ENCODE measurements around the gene TNPO1. TPM values are rescaled to one million over a fixed set of nuclear protein-coding genes. Genes with fewer than 3 reads are reported as not detected.
A peak's percentile ranks its signal among the peaks of the same experiment; 100 is the strongest.

The TNPO1 gene
- polyA plus RNA-seq, 2 of the 4 experiments (the other 2 are of a cell fraction), result 199 to 350 TPM

DNA sequence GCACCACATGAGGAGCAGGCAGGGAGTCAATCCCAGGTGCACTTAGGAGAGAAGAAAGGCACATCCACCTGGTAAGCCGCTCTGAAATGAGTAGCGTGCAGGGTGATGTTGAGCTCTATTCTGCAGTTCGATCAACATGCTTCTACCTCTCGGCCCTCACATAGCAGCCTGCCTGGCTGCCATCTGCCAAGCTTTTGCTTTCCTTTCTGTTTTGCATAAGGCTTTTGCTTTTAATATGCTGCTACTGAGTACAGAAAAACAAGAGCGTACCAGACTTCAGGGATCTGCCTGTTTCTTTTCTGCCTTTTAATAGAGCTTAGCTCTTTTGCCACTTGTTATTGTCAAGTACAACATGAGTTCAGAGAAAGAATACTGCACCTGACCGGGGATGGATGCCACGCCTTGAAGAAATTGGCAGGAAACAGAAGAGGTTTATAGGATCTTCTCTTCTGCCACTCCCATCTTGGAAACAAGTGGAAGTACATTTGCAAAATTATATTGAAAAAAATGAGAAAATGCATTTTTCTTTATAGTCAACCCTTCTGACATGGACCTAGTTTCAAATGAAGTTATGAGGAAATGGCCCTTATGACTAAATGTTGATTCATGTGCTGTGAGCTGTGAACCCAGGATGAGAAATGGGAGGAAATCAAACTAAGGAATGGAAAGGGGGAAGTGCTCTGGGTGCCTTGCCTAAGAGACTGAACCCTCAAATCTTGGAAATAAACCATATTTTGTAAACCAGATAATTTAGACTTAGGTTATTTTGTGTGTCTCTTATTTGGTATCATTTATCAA lies 135.4 kb downstream of the TNPO1 start:
- ChIA-PET POLR2A (interaction anchor here (1.2 kb wide), 1 partner anchor 264 kb away, joined by 3 read pairs; no protein-coding TSS in a partner anchor), CTCF (interaction anchor here (0.7 kb wide), 2 partner anchors 45 to 65 kb away, joined by 3 read pairs; no protein-coding TSS in a partner anchor)
- FAIRE-seq, result no peak
- ATAC-seq, result no peak
- H3K27ac ChIP-seq, result peak overlapping the region; percentile 60 to 71; a peak in 5 of 6 replicates
- no peak for TF ChIP-seq FOXS1 (CRISPR knock-in tag; IDR thresholded peaks at IDR 0.05)
- TF ChIP-seq ZFP36 (IDR thresholded peaks at IDR 0.05; ENCODE audit: borderline replicate concordance, partially characterized antibody), result no peak
- TF ChIP-seq POLR2A (IDR thresholded peaks at IDR 0.05; ENCODE audit: low read length), result no peak
- no peak for TF ChIP-seq CBX2 (IDR thresholded peaks at IDR 0.05; ENCODE audit: borderline replicate concordance, low read depth)
- no peak for TF ChIP-seq RFX5 (IDR thresholded peaks at IDR 0.05)
- peak; percentile 54; the same call in 1 of the 2 replicates for TF ChIP-seq JUNB (IDR thresholded peaks at IDR 0.05)
- TF ChIP-seq HOXA7 (CRISPR knock-in tag; IDR thresholded peaks at IDR 0.05), result no peak
- TF ChIP-seq FOSL2 (IDR thresholded peaks at IDR 0.05), result peak; percentile 33; the same call in 1 of the 2 replicates
- peak; percentile 61 for TF ChIP-seq FOSL2 (CRISPR knock-in tag; IDR thresholded peaks at IDR 0.05)
- peak; percentile 41 to 47 for DNase-seq (ENCODE audit: low read depth in 1 of 2, low spot score in 1 of 2)
- H3K4me3 ChIP-seq, result no peak overlapping the region
- no peaks in the 10 kb centered on the region for H3K9me3 ChIP-seq
- H3K4me1 ChIP-seq, result peaks cover 38% of the 10 kb centered on the region
- peak overlapping the region; percentile 55 for H3K4me2 ChIP-seq
- 74% methylated on average over 7 of the region's 7 CpGs for WGBS (ENCODE audit: missing lambda C conversion rate)

DNA sequence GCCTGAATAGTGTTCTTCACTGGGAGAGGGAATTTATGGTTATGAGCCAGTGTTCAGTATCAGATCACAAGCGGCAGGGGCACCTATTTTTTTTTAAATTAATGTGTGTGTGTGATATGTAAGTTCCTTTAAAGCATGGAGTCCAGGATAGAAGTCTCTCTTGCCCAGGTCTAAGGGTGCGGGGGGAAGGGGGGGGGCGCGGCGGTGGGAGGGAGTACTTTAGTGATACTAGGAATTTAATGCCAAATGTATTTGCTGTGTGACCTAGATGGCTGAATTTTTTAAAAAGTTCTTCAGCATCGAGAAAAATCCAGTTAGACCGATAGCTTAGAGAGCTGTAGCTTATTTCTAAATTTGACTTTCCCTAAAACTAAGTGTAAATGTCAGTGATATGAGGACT lies 137.9 kb downstream of the TNPO1 start:
- FAIRE-seq (no peak), ATAC-seq (no peak), DNase-seq (ENCODE audit: low read depth in 1 of 2, low spot score in 1 of 2) (no peak)
- CTCF ChIA-PET, result interaction anchor here (0.6 kb wide), 1 partner anchor 487 kb away, joined by 3 read pairs; no protein-coding TSS in a partner anchor
- H3K4me3 ChIP-seq, result no peak overlapping the region
- H3K4me1 ChIP-seq, result peaks cover 50% of the 10 kb centered on the region
- H3K4me2 ChIP-seq, result peak overlapping the region; percentile 94
- WGBS (ENCODE audit: missing lambda C conversion rate), result 91% methylated on average over 7 of the region's 7 CpGs
- peak overlapping the region; percentile 5 to 24; a peak in 4 of 6 replicates for H3K27ac ChIP-seq
- TF ChIP-seq ZNF302 (CRISPR knock-in tag; IDR thresholded peaks at IDR 0.05) (no peak), NPAS2 (CRISPR knock-in tag; IDR thresholded peaks at IDR 0.05; ENCODE audit: borderline replicate concordance) (no peak)
- H3K9me3 ChIP-seq, result no peaks in the 10 kb centered on the region
- POLR2A ChIA-PET, result interaction anchor here (1.8 kb wide), 1 partner anchor 262 kb away, joined by 9 read pairs; no protein-coding TSS in a partner anchor

GRCh38 chr5:72955143-72955767 lies 138.8 kb downstream of the TNPO1 start:
- Histone ChIP-seq H3K27ac (peak overlapping the region; percentile 96 to 97), H3K4me1 (peaks cover 50% of the 10 kb centered on the region), H3K4me2 (peak overlapping the region; percentile 94), H3K4me3 (peak overlapping the region; percentile 94), H3K9me3 (no peaks in the 10 kb centered on the region)
- DNase-seq (ENCODE audit: low read depth in 1 of 2, low spot score in 1 of 2) (no peak), FAIRE-seq (no peak), ATAC-seq (peak; percentile 63 to 71)
- CTCF ChIA-PET, result interaction anchor here (0.6 to 2.8 kb wide), 15 partner anchors 24 to 576 kb away, joined by 3 to 13 read pairs (median 3); no protein-coding TSS in a partner anchor
- 2% methylated on average over 32 of the region's 33 CpGs for WGBS (ENCODE audit: missing lambda C conversion rate)
- POLR2A ChIA-PET, result interaction anchor here (0.7 to 1.8 kb wide), 9 partner anchors 9 to 493 kb away, joined by 3 to 9 read pairs (median 3); partner anchors contain the start of gene FOXD1
- TF ChIP-seq HOXB5 (CRISPR knock-in tag; IDR thresholded peaks at IDR 0.05), result no peak
- TF ChIP-seq NR3C1 (IDR thresholded peaks at IDR 0.05), result no peak
- no peak for TF ChIP-seq EHF (CRISPR knock-in tag; IDR thresholded peaks at IDR 0.05)
- TF ChIP-seq JUNB (IDR thresholded peaks at IDR 0.05), result no peak
- TF ChIP-seq, protein P1, sequence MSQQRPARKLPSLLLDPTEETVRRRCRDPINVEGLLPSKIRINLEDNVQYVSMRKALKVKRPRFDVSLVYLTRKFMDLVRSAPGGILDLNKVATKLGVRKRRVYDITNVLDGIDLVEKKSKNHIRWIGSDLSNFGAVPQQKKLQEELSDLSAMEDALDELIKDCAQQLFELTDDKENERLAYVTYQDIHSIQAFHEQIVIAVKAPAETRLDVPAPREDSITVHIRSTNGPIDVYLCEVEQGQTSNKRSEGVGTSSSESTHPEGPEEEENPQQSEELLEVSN (IDR thresholded peaks at IDR 0.05; ENCODE audit: borderline replicate concordance, low read depth), result peak; percentile 73; the same call in 1 of the 2 replicates
- TF ChIP-seq HEYL (CRISPR knock-in tag; IDR thresholded peaks at IDR 0.05), result no peak
- TF ChIP-seq, protein P2, sequence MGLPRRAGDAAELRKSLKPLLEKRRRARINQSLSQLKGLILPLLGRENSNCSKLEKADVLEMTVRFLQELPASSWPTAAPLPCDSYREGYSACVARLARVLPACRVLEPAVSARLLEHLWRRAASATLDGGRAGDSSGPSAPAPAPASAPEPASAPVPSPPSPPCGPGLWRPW (IDR thresholded peaks at IDR 0.05), result no peak
- no peak for TF ChIP-seq EP300 (IDR thresholded peaks at IDR 0.05)
- TF ChIP-seq RARB (CRISPR knock-in tag; IDR thresholded peaks at IDR 0.05), result no peak
- no peak for TF ChIP-seq HOXA7 (CRISPR knock-in tag; IDR thresholded peaks at IDR 0.05)
- TF ChIP-seq, protein P3, sequence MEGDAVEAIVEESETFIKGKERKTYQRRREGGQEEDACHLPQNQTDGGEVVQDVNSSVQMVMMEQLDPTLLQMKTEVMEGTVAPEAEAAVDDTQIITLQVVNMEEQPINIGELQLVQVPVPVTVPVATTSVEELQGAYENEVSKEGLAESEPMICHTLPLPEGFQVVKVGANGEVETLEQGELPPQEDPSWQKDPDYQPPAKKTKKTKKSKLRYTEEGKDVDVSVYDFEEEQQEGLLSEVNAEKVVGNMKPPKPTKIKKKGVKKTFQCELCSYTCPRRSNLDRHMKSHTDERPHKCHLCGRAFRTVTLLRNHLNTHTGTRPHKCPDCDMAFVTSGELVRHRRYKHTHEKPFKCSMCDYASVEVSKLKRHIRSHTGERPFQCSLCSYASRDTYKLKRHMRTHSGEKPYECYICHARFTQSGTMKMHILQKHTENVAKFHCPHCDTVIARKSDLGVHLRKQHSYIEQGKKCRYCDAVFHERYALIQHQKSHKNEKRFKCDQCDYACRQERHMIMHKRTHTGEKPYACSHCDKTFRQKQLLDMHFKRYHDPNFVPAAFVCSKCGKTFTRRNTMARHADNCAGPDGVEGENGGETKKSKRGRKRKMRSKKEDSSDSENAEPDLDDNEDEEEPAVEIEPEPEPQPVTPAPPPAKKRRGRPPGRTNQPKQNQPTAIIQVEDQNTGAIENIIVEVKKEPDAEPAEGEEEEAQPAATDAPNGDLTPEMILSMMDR (IDR thresholded peaks at IDR 0.05), result no peak
- peak; percentile 48 for TF ChIP-seq CHD2 (IDR thresholded peaks at IDR 0.05; ENCODE audit: low read length, partially characterized antibody)
- no peak for TF ChIP-seq RAD21 (conservative IDR thresholded peaks at IDR 0.05 in 1 of 2, IDR thresholded peaks at IDR 0.05 in 1 of 2)
- TF ChIP-seq GATA3 (IDR thresholded peaks at IDR 0.05; ENCODE audit: borderline replicate concordance), result no peak
- no peak for TF ChIP-seq FOSB (CRISPR knock-in tag; IDR thresholded peaks at IDR 0.05)
- no peak for TF ChIP-seq HDAC2 (IDR thresholded peaks at IDR 0.05)
- no peak; the same call in 1 of the 2 replicates for TF ChIP-seq TP53 (CRISPR knock-in tag; IDR thresholded peaks at IDR 0.05)
- TF ChIP-seq TFCP2L1 (CRISPR knock-in tag; IDR thresholded peaks at IDR 0.05), result no peak
- no peak for TF ChIP-seq KDM5A (IDR thresholded peaks at IDR 0.05)
- TF ChIP-seq CBX2 (IDR thresholded peaks at IDR 0.05; ENCODE audit: borderline replicate concordance, low read depth), result no peak
- no peak for TF ChIP-seq NPAS2 (CRISPR knock-in tag; IDR thresholded peaks at IDR 0.05; ENCODE audit: borderline replicate concordance)
- no peak for TF ChIP-seq BHLHE40 (IDR thresholded peaks at IDR 0.05; ENCODE audit: low read depth, low read length)
- TF ChIP-seq, protein P4, sequence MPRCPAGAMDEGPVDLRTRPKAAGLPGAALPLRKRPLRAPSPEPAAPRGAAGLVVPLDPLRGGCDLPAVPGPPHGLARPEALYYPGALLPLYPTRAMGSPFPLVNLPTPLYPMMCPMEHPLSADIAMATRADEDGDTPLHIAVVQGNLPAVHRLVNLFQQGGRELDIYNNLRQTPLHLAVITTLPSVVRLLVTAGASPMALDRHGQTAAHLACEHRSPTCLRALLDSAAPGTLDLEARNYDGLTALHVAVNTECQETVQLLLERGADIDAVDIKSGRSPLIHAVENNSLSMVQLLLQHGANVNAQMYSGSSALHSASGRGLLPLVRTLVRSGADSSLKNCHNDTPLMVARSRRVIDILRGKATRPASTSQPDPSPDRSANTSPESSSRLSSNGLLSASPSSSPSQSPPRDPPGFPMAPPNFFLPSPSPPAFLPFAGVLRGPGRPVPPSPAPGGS (IDR thresholded peaks at IDR 0.05), result 0 out of 3 replicates have a peak, but pooled peaks have one; percentile 13

Data from A549 (cell line).